Stimulated activated CD4-positive, alpha-beta T cell treated with anti-CD3 and anti-CD28 coated beads, TNF-alpha, amount 100 ng/mL, for 24 hours (primary cell): ENCODE measurements around the gene MPG.

Source experiments
- DNase-seq, 3 experiments: peaks; one replicate each; pipeline ENCODE4 v3.0.0-alpha.2; 2020; ENCODE audit warnings: low read depth in 3 of 3

The MPG gene

DNA sequence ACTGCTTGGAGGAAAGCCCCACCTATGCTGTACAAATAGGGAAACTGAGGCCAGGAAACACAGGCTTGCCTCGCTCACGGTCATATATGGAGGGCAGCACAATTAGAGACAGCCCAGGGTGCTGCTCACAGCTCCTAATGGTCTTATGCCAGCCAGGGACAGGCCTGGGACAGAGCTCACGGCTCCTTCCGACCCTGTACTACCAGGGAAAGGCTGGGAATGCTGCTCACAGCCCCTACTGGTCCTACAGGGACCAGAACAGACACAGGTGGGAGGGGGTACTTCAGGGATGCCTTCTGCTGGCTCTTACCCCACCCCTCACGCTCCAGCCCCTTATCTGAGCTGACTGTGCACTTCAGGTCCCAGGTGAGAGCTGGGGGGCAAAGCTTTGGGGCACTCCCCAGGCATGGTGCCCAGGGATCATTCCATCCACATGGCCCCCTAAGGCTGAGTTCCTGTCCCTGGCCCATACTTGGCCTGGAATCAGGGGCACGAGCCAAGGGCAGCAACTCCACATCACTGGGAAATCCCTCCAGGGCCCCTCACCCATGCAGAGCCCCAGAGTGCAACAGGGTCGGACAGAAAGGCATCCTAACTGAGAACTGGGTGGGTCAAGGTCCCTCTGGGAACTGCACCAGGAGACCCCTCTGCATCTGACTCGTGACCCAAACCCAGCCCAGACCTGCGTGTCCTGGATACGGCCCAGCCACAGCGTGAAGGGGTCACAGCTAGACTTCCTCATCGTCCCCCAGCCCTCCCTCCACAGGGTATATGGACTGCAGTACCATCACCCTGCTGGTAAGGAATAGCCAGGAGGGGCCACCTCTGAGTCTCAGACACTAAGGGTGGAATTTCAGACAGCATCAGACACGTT lies 11.5 kb upstream of the MPG start:
- DNase-seq = no peak

DNA sequence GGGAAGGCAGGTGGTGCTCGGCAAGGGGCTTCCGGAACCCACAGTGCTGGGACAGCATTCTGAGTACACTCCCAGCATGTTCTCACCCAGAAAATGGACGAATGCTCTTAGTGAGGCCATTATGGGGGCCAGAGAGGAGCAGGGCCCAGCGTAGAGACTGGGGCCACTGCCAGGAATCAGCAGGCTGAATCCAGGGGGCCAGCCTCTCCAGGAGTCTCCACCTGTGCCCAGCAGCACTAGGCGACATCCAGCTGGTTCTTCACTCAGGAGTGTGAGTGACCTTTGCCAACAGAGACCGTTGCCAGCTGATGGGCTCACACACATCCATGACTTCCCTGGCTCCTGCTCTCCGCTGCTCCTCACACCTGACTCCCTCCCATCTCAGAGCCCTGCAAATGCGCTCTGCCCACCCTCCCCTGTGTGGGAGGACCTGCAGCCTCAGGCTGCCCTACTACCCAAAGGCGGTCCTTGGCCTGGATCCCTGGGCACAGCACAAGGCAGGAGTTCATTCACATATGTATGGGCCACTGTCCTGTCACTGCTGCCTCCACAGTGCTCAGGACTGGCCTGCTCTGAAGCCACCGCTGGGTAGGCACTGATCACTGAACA lies 10.7 kb upstream of the MPG start:
- DNase-seq = no peak

DNA sequence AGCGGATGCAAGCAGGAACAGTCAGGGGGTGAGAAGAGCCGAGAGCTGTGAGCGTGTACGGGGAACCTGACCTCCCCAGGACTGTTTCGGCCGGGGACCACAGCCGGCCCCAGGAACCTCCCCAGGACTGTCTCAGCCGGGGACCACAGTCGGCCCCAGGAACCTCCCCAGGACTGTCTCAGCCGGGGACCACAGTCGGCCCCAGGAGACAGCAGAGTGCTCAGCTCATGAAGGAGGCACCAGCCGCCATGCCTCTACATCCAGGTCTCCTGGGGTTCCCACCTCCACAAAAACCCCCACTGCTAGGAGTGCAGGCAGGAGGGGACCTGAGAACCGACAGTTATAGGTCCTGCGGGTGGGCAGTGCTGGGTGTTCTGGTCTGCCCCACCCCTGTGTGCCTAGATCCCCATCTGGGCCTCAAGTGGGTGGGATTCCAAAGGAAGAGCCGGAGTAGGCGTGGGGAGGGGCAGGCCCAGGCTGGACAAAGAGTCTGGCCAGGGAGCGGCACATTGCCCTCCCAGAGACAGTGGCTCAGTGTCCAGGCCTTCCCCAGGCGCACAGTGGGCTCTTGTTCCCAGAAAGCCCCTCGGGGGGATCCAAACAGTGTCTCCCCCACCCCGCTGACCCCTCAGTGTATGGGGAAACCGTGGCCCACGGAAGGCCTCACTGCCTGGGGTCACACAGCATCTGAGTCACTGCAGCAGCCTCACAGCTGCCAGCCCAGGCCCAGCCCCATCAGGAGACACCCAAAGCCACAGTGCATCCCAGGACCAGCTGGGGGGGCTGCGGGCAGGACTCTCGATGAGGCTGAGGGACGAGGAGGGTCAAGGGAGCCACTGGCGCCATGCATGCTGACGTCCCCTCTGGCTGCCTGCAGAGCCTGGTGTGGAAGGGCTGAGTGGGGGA lies 9.9 kb upstream of the MPG start:
- no peak for DNase-seq

DNA sequence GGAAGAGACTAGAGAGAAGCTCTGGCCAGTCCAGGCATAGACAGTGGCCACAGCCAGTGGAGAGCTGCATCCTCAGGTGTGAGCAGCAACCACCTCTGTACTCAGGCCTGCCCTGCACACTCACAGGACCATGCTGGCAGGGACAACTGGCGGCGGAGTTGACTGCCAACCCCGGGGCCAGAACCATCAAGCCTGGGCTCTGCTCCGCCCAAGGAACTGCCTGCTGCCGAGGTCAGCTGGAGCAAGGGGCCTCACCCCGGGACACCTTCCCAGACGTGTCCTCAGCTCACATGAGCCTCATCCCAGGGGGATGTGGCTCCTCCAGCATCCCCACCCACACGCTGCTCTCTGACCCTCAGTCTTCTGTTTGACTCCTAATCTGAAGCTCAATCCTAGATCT lies 8.8 kb upstream of the MPG start:
- no peak for DNase-seq

DNA sequence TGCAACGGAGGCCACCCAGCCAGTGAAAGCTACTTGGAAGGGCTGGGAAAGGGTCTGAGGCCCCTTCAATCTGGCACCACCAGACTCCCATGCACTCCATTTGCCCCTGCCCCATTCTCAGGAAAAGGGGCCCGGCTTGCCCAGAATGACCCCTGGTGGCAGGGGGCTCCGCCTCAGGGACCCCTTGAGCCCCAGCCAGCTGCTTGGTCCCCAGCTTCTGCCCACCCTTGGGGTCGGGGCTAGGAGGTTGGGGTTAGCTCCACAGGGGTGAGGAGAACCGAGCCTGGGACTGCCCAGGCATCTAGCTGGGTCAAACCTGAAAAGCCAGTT lies 6.8 kb upstream of the MPG start:
- no peak for DNase-seq

DNA sequence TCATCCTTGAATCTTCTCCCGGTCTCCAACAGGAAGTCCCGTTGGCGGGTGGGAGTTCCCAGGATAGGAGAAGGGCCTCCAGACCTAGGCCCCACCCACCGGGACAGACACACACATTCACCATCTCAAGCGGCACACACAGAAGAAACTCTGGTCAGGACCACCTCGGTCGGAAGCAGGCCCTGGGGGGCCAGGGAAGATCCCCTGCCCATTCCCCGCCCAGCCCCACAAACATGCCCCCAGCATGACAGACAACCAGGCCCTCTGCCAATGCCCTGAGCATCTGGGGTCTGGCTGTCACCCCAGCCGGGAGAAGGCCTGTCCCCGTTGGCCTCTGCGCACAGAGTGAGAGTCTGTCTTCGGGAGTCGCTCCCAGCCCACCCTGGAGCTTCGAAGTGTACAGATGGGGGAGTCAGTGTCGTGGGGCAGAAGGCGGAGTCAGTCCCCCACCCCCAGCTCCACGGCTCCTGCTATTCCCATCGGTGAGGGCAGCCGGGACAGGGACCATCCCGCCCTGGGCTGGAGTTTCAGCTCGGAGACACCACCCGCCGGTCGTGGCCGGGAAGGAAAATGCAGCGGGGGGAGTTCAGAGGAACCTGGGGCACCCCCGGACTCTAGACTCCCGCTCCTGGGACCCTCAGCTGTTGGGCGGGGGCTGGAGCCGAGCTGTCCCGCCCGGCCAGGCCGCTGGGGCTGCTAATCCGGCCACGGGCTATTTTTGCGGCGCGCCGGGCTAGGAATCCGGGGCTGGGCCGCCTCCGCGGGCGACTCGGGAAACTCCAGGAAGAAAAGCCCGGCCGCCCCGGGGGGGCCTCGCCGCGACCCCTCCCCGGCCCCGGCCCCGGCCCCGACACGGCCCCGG lies 6.3 kb upstream of the MPG start:
- DNase-seq = no peak

DNA sequence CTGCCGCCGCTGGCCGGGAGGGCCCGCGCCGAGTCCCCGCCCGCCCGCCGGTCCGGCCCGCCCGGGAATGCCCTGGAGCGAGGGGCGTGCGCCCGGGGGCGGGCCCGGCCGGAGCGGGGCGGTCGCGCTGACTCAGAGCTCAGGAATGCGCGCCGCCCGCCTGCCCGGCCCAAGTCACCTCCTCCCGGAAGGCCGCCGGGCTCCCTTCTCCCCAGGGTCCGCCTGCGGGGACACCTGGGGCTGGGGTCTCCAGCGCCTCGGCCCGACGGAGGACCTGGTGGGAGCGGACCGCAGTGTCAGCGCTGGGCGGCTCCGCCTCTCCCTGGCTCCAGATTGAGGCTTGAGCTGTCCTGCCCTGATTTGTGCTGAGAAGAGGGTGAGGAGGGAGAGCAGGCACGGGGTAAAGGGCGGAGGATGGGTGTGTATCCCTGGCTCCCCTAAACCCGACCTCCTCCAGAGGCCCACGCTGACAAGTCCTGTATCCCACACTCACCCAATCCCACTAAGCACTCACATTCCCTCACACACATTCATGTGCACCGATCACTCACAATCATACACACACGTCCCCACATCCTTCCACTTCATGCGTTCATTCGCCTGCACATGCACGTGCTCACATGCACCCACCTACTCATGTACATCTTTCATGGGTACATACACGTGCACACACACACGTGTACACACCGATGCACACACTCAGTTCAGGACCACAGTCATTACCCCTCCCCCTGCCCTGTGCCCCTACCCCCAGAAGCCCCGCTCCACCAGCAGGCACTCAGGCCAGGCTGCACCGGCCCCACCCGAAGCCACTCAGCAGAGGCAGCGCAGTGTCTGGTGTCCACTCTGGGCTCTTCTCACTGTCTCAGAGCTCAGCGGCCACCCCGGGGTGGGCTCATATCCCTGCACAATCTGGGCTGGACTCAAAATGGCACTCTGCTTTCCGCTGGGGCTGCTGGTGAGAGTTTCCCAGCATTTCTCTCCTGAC lies 5.2 kb upstream of the MPG start, which contains the start of gene RHBDF1:
TSS of gene RHBDF1 (minus strand) at position 71 of the 988 bp plus-strand sequence. CDS start 7,616 bp downstream, outside the sequence.
- DNase-seq = peak in 1 of 3 experiments; percentile 20

DNA sequence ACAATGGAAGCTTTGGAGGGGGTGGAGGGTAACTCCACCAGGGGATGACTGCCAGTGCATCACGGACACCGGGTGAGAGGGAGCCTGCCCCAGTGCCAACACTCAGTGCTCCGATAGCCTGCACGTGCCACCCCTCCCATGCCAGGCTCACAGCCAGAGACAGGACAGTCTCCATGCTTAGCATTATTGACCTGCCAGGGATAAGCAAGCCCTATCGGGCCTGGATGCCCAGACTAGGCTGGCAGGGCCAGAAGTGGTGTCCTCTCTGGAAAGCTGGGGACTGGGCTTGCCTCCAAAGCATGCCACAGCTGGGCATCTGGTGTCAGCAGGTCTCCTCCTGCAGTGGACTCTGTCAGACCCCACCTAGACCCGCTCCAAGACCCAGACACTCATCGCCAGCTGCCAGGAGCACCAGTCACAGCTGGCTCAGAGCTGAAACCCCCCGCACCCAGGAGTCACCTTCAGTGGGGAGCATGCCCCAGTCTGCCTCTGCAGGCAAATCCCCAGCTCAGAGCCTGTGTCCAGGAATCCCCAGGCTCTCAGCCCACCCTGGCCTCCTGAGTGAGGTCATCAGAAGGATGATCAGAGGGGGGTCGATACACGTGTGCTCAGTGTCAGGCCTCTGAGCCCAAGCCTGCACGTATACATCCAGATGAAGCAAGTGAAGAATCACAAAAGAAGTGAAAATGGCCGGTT lies 3.8 kb upstream of the MPG start:
- DNase-seq = no peak

DNA sequence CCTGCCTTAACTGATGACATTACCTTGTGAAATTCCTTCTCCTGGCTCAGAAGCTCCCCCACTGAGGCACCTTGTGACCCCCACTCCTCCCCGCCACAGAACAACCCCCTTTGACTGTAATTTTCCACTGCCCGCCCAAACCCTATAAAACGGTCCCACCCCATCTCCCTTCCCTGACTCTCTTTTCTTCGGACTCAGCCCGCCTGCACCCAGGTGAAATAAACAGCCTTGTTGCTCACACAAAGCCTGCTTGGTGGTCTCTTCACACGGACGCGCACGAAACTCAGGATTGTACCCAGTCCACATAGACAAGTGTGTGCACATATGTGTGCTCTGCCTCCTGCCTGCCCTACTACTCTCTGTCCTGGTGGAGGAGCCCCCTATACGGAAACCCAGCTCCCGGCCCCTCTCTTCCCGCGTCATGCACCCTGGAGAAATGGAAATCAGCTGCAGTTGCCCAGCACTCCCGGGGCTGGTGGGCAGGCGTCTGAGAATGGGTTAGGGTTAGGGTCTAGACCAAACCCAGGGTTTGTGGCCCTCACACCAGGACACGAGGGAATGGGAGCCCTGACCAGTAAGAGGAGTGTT lies 3.2 kb upstream of the MPG start:
- DNase-seq = no peak

DNA sequence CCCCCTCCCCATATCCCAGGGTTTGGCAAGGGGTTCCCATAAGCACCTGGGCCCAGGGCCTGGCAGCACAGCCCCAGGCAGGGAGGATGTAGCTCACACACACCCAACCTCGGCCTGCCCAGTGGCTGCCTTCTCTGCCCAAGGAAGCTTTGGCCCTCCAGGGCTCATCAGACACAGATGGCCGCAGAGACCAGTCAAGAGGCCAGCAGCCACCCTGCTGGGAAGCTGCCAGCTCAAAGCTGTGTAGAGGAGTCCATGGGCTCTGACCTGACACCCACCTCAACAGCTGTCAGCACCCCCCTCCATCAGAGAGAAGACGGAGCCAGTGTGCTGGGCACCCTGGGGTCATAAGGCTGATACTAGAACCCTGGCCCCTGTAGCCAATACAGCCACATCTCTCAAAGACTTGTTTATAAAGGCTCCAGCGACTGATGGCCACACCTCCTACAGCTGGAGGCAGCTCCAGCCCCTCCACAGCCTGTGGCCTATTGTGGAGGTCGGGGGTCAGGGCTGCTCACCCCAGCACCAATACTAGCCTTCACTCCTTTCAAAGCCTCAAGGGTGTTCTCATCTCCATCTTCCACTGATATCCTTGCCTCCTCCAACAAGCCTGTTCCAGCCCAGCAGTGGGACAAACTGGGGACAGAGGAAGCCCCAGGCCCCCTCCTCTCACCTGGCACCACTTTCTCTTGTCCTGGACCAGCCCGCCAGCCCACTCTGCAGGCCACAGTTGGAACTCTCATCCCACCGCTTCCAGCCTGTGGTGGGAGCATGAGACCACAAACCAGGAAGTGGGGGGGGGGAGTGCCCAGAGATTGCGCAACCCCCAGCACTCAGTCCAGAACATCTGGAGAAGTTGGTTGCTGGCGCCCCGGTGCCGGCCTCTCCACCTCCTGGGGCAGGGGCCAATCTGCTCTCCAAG lies 2.2 kb upstream of the MPG start:
- DNase-seq = no peak

DNA sequence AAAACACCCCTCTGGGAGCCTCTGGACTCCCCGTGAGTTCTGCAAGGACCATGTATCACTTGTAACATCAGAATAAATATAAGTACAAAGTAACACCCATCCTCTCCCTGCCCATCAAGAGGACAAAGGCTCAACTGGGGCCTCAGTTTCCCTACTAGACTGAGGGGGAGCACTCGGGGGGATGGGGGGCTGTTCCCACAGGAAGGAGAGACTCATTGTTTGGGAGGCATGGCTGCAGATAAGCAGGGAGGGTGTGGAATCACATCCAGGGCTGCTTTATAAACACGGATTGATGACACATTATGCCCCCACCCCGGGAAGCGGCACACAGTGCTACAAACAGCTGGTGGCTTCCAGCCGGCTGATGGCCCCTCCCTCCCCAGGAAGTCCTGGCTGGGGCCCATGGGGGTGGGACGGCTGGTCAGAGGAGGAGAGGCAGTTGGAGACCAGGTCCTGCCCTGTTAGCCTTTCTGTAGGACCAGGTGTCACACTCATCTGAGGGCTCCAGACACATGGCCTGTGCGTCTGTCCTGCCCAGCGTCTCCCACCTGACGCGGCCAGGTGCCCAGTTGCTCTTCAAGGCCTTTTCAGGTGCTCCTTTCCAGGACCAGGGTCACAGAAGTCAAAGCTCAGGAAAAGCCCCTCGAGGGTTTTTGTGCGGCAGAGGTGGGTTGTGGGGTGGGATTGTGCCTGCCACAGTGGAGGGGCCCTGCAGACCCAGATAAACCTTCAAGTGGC lies 1.3 kb upstream of the MPG start:
- DNase-seq = no peak

DNA sequence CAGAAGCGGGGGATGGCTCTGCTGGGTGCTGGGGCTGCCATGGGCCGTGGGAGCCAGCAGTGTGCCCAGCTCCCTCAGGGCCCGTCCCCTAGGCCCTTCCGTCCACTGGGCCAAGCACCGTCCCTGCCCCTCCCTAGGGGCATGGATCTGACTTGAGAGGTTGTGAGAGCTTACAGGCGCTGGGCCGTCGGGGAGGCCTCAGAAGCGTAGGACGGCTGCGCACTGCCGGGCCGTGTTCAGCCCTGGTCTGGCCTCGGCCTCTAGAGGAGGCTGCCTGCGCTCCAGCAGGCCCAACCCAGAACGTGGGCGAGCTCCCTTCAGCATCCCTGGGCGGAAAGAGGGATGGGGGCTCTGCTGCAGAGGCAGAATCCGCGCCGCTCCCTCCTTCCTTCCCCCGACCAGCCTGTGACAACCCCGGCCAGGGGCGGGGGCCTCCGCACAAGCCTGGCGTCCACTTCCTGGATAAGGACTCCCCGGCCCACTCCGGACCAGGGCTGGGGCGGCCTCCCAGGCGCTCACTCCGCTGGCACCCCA lies 685 bp upstream of the MPG start:
- peak in 1 of 3 experiments; percentile 26 for DNase-seq

DNA sequence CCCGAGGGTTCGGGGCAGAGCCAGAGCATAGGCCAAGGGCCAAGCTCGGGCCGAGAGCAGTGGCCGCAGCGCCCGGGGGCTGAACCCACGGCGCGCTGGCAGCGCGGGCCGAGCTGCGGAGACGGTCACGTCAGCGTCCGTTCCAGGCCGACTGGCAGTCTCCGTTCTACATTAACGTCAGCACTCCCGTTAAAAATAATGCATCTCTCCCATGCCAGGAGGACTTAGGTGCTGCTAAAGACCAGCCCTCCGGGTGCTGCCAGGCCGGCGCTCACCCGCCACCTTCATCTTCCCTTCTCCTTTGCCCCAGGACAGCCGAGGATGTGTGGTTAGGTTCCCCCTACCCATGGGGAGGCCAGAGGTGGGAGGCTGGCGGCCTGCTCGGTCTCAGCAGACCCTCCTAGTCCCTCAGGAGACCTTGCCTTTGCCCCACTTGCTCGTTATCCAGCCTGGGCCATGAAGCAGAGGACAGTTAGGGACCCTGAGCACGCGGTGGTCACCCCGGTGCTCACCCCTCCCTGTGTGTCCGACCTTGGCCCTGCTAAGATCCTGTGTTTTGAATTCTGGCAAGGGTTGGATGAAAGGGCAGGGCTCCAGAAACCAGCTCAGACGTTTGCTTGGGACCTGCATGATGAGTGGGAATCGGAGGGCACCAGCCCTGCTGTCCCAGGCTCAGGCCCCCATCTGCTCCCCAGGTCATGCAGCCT lies 572 bp downstream of the MPG start:
- DNase-seq = no peak

DNA sequence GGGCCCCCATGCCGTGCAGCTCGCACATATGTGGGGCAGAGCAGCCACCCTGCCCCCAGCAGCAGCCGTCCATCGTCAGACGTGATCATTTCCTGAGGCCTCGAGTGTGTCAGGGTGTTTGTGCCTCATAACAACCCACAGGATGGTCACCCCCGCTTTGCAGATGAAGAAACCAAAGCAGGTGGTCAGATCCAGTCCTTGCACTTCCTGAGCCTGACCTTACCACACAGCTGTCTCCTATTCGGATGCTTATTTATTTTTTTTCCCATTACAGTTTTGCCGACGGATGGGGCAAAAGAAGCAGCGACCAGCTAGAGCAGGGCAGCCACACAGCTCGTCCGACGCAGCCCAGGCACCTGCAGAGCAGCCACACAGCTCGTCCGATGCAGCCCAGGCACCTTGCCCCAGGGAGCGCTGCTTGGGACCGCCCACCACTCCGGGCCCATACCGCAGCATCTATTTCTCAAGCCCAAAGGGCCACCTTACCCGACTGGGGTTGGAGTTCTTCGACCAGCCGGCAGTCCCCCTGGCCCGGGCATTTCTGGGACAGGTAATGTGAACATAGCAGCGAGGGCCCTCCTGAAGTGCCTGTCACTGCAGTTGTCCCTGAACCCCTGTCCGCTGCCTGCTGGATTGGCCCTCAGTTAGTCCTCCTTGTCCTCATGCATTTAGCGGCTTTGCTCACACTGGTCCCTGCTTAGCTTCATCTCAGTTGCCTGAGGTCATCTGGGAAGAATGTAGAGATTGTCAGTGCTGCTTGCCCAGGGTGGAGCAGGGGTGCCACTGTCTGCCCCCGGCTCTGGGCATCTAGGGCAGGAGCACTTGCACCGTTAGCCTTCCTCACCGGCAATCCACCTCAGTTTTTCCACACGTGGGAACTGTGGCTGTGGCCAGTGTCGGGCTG lies 1.4 kb downstream of the MPG start:
- no peak for DNase-seq

DNA sequence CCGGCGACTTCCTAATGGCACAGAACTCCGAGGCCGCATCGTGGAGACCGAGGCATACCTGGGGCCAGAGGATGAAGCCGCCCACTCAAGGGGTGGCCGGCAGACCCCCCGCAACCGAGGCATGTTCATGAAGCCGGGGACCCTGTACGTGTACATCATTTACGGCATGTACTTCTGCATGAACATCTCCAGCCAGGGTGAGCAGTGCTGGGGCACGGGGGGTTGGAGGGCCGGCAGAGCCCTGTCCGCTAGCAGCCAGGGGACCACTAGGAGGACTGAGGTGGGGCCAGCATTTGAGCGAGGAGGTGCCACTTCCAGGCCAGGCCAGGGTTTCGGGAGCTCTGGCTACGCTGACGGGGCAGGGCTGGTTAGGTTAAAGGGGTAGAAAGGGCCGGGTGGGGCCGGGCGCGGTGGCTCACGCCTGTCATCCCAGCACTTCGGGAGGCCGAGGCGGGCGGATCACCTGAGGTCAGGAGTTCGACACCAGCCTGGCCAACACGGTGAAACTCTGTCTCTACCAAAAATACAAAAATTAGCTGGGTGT lies 5.1 kb downstream of the MPG start:
- DNase-seq = no peak
